Measurements from ENCODE around the gene WWOX. TPM values are rescaled to one million over a fixed set of nuclear protein-coding genes. Genes with fewer than 3 reads are reported as not detected.

The WWOX gene
- total RNA-seq, 1 experiment from 2014 or later: 15.6 TPM

GRCh38 chr16:78791926-78792325 is 692.5 kb downstream of the WWOX start:
- Histone ChIP-seq H4K20me1 (ENCODE audit: control insufficient read depth, insufficient read depth, insufficient read length) (no peaks in the 10 kb centered on the region), H2BK12ac (ENCODE audit: insufficient read length, low read depth, low read length) (no peak overlapping the region), H2AFZ (ENCODE audit: low read length) (no peak overlapping the region), H4K91ac (ENCODE audit: insufficient read length, low read depth, low read length) (no peak overlapping the region), H3K23me2 (ENCODE audit: insufficient read length, low read depth, low read length, poor library complexity, severe bottlenecking) (no peaks in the 10 kb centered on the region), H3K27me3 (ENCODE audit: insufficient read depth, low read length) (no peaks in the 10 kb centered on the region), H4K5ac (ENCODE audit: insufficient read length, low read depth, low read length) (no peak overlapping the region), H4K8ac (replicated peaks; ENCODE audit: insufficient read length, low read depth, low read length) (no peak overlapping the region), H3K18ac (ENCODE audit: insufficient read length, low read depth, low read length) (no peak overlapping the region), H3K23ac (ENCODE audit: insufficient read length, low read depth, low read length) (no peak overlapping the region), H2BK15ac (ENCODE audit: low read depth, low read length) (no peak overlapping the region), H3K56ac (ENCODE audit: insufficient read length, low read depth, low read length) (no peak overlapping the region), H2BK120ac (ENCODE audit: low read depth, low read length, poor library complexity, severe bottlenecking) (no peak overlapping the region), H3K9ac (ENCODE audit: extremely low read depth, insufficient read length, low read length) (no peak overlapping the region), H2AK5ac (ENCODE audit: insufficient read length, low read length) (no peak overlapping the region), H3K79me1 (ENCODE audit: insufficient read depth, low read depth, low read length, poor library complexity, severe bottlenecking) (no peaks in the 10 kb centered on the region), H3K27ac (ENCODE audit: insufficient read length, low read depth, low read length) (no peak overlapping the region), H2BK5ac (ENCODE audit: insufficient read length, low read length) (no peak overlapping the region), H2BK20ac (ENCODE audit: low read depth, low read length, poor library complexity, severe bottlenecking) (no peak overlapping the region), H3K4me2 (ENCODE audit: insufficient read depth, insufficient read length, low read length) (no peak overlapping the region), H3K4ac (ENCODE audit: low read depth, low read length) (no peak overlapping the region), H3K4me1 (ENCODE audit: insufficient read depth, low read length) (no peaks in the 10 kb centered on the region), H3K9me3 (ENCODE audit: control insufficient read depth, low read depth, low read length) (no peaks in the 10 kb centered on the region), H3T11ph (ENCODE audit: low read length) (no peak overlapping the region), H3K14ac (ENCODE audit: insufficient read depth, low read length) (no peak overlapping the region), H3K79me2 (ENCODE audit: insufficient read depth, low read length) (no peaks in the 10 kb centered on the region)
- Mint-ChIP-seq H3K4me1 (no peaks in the 10 kb centered on the region), H3K36me3 (ENCODE audit: insufficient read depth in 1 of 3, low read depth in 3 of 3) (no peaks in the 10 kb centered on the region), H3K4me3 (no peak overlapping the region), H3K27me3 (ENCODE audit: low read depth) (peaks cover 11% of the 10 kb centered on the region), H3K9me3 (no peaks in the 10 kb centered on the region), H3K27ac (no peak overlapping the region)
- no peak for TF ChIP-seq CTCF (conservative IDR thresholded peaks at IDR 0.05)
- no peak for DNase-seq
- WGBS (ENCODE audit: extremely low coverage, insufficient read length, low lambda C conversion rate): no CpG with 5 or more reads among the region's 7 CpGs
